Erythroblast (primary cell): ENCODE results near the gene RIF1.

Source experiments
- GATA1 ChIP-seq: IDR thresholded peaks from 2 replicates; pipeline ENCODE4 v1.6.1; 2011; ENCODE audit warnings: low read depth, mild to moderate bottlenecking, control low read depth, low read length, moderate library complexity
- POLR2A ChIP-seq: IDR thresholded peaks from 2 replicates; pipeline ENCODE4 v1.6.1; 2011; ENCODE audit warnings: mild to moderate bottlenecking, low read length

DNA sequence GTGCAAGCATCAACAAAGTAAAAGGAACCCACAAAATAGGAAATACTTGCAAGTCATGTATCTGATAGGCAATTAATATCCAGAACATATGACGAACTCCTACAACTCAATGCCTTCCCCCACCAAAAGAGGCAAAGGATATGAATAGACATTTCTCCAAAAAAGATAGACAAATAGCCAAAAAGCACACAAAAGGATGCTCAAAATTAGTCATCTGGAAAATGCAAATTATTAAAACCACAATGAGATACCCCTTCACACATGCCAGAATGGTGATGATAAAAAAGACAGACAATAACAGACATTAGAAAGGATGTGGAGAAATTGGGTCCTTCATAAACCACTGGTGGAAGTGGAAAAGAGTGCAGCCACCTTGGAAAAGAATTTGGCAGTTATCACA is 76.4 kb downstream of the RIF1 start:
- no peak for TF ChIP-seq POLR2A
- TF ChIP-seq GATA1 = no peak
